HG03460 (cell line): ENCODE measurements around the gene SH2D3A.

Experiments used
- ATAC-seq: cut with Tn5 transposase; IDR thresholded peaks from one replicate; pipeline ENCODE4 v1.9.1; 2021; ENCODE audit not compliant: unreplicated experiment

SH2D3A gene

DNA sequence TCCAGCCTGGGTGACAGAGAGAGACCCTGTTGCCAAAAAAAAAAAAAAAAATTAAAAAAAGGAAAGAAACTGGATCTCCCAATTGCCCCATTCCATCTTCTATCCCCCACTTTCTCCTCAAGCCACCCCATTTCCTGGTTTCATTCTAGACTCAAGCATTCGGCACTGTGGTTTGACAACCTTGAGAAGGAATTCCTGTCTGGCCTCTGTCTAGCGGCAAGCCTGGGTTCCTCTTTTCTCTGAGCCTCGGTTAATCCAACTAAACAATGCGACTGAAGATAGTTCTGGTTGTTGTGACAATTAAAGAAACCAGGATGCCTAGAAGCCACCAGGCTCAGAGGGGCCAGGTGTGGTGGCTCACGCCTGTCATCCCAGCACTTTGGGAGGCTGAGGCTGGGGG, 43.5 kb downstream of the SH2D3A start:
- ATAC-seq, result no peak

- ATAC-seq, result no peak
These were observed 44.1 kb downstream of the SH2D3A start for GRCh38 chr19:6723108-6723618.

GRCh38 chr19:6721773-6722172, 45.5 kb downstream of the SH2D3A start:
- peak; percentile 73 for ATAC-seq

- no peak for ATAC-seq
These were observed 46.1 kb downstream of the SH2D3A start for GRCh38 chr19:6721138-6721474.

GRCh38 chr19:6720369-6721137, 46.7 kb downstream of the SH2D3A start, which contains the start of gene C3:
C3 (minus strand) TSS chr19:6720650; CDS start chr19:6720589, 61 bp downstream.
- no peak for ATAC-seq

DNA sequence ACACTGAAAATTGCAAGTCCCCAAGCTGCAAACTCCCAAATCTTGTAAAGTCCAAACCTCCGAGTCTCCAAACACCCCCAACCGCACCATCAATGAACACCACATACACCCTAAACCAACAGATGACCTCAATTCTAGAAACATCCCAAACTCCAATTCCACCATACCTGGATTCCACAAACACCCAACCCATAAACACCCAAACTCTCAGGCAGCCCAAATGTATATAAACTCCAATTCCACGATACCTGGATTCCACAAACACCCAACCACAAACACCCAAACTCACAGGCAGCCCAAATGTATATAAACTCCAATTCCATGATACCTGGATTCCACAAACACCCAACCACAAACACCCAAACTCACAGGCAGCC, 47.3 kb downstream of the SH2D3A start:
- no peak for ATAC-seq

DNA sequence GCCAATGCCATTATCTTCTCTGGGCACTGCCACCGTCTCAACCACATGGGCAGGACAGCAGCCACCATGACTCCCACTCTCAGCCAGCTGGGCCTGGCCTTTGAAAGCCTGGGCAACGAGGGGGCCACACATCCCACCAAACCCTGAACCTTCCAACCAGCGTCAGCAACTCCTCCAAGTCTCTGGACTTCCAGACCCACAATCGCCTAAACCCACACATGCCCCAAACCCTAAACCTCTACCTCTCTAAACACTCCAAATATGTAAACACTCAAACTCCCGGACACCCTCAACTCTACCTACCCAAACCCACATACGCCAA, 47.7 kb downstream of the SH2D3A start:
- ATAC-seq, result no peak

DNA sequence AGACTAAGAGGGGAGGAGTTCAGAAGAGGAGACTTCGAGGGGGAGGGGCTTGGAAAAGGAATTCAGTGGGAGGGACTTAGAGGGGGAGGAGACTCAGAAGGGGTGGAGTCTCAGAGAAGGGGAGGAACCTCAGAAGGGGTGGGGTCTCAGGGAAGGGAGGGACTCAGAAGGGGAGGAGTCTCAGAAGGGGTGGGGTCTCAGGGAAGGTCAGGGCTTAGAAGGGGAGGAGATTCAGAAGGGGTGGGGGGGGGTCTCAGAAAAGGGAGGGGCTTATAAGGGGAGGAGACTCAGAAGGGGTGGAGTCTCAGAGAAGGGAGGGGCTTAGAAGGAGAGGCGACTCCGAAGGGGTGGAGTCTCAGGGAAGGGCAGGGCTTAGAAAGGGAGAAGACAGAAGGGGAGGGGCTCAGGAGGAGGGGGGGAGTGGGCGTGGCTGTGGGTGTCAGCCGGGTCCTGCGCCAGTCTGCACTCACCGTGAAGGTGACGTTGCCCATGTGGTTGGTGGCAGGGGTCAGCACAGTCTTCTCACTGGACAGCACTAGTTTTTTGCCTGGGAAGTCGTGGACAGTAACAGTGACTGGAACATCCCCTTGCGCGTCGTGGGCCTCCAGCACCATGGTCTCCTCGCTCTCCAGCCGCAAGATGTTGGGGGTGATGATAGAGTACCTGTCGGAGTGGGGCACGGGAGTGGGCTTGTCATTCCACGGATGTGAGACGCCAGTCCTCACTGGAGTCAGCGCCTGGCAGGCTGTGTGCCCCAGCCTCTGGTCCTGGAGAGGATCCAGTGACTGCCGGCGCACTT, 48.3 kb downstream of the SH2D3A start:
- no peak for ATAC-seq

DNA sequence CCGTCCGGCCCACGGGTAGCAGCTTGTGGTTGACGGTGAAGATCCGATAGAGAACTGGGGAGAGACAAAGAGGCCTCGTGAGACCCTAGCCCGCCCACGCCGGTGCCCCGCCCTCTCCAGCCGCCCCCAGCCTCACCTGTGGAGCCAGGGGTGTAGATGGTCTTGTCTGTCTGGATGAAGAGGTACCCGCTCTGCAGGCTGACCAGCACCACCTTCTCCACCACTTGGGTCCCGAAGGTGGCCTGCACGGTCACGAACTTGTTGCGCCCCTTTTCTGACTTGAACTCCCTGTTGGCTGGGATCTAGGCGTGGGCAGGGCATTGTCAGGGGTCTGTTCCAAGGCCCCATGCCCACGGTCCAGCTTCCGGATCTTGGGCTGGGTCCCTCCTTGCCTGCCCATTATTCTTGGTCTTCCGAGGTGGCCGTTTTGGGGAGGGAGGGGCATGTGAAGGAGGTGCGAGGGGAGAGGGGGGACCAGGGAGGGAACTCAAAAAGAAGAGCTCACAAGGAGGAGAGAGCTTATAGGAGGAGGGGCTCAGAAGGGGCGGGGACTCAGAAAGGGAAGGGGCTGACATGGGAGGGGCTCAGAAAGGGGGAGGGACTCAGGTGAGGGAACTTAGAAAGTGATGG, 49.0 kb downstream of the SH2D3A start:
- ATAC-seq, result no peak

DNA sequence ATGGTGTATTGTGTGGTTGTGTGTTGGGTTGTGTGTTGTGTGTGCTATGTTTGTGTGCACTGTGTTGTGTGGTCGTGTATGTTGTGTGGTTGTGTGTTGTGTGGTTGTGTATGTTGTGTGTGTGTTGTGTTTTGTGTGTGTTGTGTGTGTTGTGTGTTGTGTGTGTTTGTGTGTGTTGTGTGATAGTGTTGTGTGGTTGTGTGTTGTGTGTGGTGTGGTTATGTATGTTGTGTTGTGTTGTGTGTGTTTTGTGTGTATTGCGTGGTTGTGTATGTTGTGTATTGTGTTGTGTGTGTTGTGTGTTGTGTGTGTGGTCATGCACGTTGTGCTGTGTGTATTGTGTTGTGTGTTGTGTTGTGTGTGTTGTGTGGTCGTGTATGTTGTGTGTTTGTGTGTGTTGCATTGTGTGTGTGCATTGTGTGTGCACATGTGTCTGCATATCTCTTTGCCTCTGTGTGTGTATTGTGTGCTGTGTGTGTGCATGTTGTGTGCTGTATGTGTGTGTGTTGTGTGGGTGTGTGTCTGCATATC, 49.7 kb downstream of the SH2D3A start:
- ATAC-seq, result no peak

- ATAC-seq, result no peak
These were observed 50.2 kb downstream of the SH2D3A start for GRCh38 chr19:6717036-6717435.

DNA sequence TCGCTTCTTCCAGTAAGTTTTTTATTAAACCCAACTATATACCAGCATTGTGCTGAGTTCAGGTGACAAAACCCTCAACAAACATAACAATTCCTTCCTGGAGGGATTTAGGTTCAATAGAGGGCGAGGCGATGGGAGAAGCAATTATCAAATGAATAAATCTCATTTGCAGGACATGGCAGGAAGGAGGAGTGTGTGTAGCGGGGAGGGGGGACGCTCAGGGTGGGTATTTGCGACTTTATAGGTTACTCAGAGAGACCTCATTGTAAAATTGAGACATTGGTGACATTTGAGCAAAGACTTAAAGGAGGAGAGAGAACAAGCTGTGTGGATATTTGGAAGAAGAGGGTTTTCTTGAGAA, 50.6 kb downstream of the SH2D3A start:
- no peak for ATAC-seq

GRCh38 chr19:6714749-6715555, 52.3 kb downstream of the SH2D3A start:
- ATAC-seq, result no peak

- no peak for ATAC-seq
These were observed 53.2 kb downstream of the SH2D3A start for GRCh38 chr19:6713773-6714692.

DNA sequence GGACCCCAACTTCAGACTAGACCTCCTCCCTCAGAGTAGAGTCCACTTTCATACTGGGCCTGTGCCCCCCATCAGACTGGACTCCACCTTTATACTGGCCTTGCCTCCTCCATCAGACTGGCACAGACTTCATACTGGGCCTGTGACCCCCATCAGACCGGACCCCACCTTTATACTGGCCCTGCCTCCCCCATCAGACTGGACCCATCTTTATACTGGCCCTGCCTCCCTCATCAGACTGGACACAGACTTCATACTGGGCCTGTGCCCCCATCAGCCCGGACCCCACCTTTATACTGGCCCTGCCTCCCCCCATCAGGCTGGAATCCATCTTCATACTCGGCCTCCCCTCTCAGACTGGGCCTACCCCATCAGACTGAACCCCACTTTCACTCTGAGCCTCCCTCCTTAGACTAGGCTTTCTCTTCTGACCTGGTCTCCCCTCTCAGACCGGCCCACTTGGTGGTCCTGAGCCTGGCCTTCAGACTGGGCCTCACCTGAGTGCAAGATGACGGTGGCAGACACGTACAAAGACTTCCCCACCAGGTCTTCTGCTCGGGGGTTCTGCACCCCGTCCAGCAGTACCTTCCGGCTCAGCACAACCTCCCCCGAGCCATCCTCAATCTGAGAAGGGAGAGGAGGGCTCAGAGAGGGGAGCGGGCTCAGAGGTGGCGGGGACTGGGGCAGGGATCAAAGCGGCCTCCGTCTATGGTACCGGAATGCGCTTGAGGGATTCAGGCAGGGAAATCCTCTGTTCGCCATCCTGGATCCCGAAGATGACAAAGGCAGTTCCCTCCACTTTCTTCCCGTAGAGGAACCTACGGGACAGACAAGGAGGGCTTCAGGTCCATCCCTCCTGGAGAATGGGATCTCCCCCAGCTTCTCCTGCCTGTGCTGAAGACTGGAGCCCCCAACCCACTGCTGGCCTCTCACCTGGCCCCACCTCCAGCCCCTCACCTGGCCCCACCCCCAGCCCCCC, 54.3 kb downstream of the SH2D3A start:
- no peak for ATAC-seq

GRCh38 chr19:6712231-6712630, 55.0 kb downstream of the SH2D3A start:
- no peak for ATAC-seq

DNA sequence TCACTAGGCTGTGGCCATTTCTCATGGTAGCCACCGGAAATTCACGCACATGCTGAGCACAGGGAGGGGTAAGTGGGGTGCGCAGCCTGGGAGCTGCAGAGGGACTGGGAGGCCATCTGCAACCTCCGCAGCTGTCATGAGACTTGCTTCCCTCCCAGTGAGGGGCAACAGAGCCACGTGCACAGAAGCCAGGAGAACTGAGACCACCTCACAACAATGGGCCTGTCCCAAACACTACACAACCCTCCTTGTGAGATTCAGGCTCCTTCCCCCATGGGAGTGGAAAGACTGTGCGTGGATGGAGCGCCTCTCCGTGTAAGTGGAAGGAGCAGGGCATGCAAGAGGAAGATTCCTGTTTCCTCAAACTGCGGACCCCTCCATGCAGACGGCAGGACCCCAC, 55.6 kb downstream of the SH2D3A start:
- ATAC-seq, result no peak

- ATAC-seq, result no peak
These were observed 56.2 kb downstream of the SH2D3A start for GRCh38 chr19:6711078-6711361.
